Caco-2 (cell line): Measurements from ENCODE around the gene MPPED2. TPM values are rescaled to one million over a fixed set of nuclear protein-coding genes. Genes with fewer than 3 reads are reported as not detected.

Source experiments
- BruUV-seq: library from RNA; stranded (reverse); fragments of 400-500 nt; replicated peaks from 2 replicates; lab custom pipeline; 2021; lab: Mats Ljungman, UMichigan
- CTCF ChIA-PET: fragments of 300-600 bp; sonication (Branson Sonifier 250); formaldehyde crosslinking; loops from one replicate; lab custom pipeline; 2022; ENCODE audit warnings: antibody characterized with exemption; lab: Charles Lee
- POLR2A ChIA-PET: fragments of 300-600 bp; sonication (Branson Sonifier 250); formaldehyde crosslinking; loops from one replicate; lab custom pipeline; 2022; ENCODE audit warnings: antibody characterized with exemption; lab: Charles Lee
- DNase-seq, 2 experiments: peaks; one replicate each; pipeline versions ENCODE4 v3.0.0 to v3.0.0-alpha.2; 2020 to 2022
- H3K27me3 ChIP-seq: replicated peaks from 2 replicates; pipeline ENCODE4 v1.6.0; 2011; ENCODE audit warnings: low read length; ENCODE audit not compliant: control insufficient read depth, insufficient read depth
- H3K36me3 ChIP-seq: 2 replicates; pipeline ENCODE4 v1.5.1; 2011; ENCODE audit warnings: low read length; ENCODE audit not compliant: control insufficient read depth, insufficient read depth
- H3K4me1 ChIP-seq: fragments of 250-450 bp; sonication (Bioruptor Pico); 2 replicates; pipeline ENCODE4 v1.5.1; 2020; ENCODE audit warnings: mild to moderate bottlenecking
- H3K4me3 ChIP-seq: 2 replicates; pipeline ENCODE4 v1.5.1; 2011; ENCODE audit warnings: low read depth, mild to moderate bottlenecking, control low read depth, low read length
- H3K9me3 ChIP-seq: fragments of 250-450 bp; sonication (Bioruptor Pico); 2 replicates; pipeline ENCODE4 v1.5.1; 2020; ENCODE audit warnings: mild to moderate bottlenecking, moderate library complexity
- H3K27ac Mint-ChIP-seq: one replicate; pipeline ENCODE4 v1.8.0; 2022; ENCODE audit warnings: mixed read lengths; ENCODE audit not compliant: unreplicated experiment
- H3K27me3 Mint-ChIP-seq: one replicate; pipeline ENCODE4 v1.8.0; 2022; ENCODE audit warnings: mixed read lengths; ENCODE audit not compliant: insufficient read depth, unreplicated experiment
- H3K36me3 Mint-ChIP-seq: one replicate; pipeline ENCODE4 v1.8.0; 2022; ENCODE audit warnings: mild to moderate bottlenecking, mixed read lengths; ENCODE audit not compliant: insufficient read depth, unreplicated experiment
- H3K4me1 Mint-ChIP-seq: one replicate; pipeline ENCODE4 v1.8.0; 2022; ENCODE audit warnings: low read depth, mixed read lengths; ENCODE audit not compliant: unreplicated experiment
- H3K4me3 Mint-ChIP-seq: one replicate; pipeline ENCODE4 v1.8.0; 2022; ENCODE audit warnings: mild to moderate bottlenecking, moderate library complexity, mixed read lengths; ENCODE audit not compliant: unreplicated experiment
- H3K9me3 Mint-ChIP-seq: one replicate; pipeline ENCODE4 v1.8.0; 2022; ENCODE audit warnings: mixed read lengths; ENCODE audit not compliant: unreplicated experiment
- CTCF ChIP-seq, 2 experiments: fragments of 200-600 bp in 1 of 2; IDR thresholded peaks; 1 replicate in 1 of 2; 2 replicates in 1 of 2; pipeline versions ENCODE4 v1.5.1 to v1.8.0; 2011 to 2022; ENCODE audit warnings: antibody characterized with exemption in 1 of 2, control low read depth in 1 of 2, inconsistent platforms in 1 of 2, low read depth in 1 of 2, low read length in 1 of 2, mild to moderate bottlenecking in 1 of 2, moderate library complexity in 1 of 2; ENCODE audit not compliant: insufficient read depth in 1 of 2, severe bottlenecking in 1 of 2, unreplicated experiment in 1 of 2
- intact Hi-C: fragments of 100-400 bp; cut with micrococcal nuclease; formaldehyde crosslinking; loops from one replicate; pipeline ENCODE4 v1.10.0; 2022; ENCODE audit not compliant: unreplicated experiment
- total RNA-seq: library from RNA; stranded (reverse); gene quantifications from 2 replicates; pipeline ENCODE4 v1.2.3, GENCODE V29; 2022

MPPED2 gene
- total RNA-seq, 1 experiment from 2014 or later: not detected

- H3K4me3 Mint-ChIP-seq: no peak overlapping the region
- intact Hi-C loops: loop anchor here (10.0 kb wide), 1 partner anchor 237 kb away; no protein-coding TSS in a partner anchor
- POLR2A ChIA-PET: no interaction called here
These were observed 4.5 kb downstream of the MPPED2 start for GRCh38 chr11:30581675-30582074.

GRCh38 chr11:30580573-30580972, 5.6 kb downstream of the MPPED2 start:
- TF ChIP-seq CTCF (IDR thresholded peaks at IDR 0.05; ENCODE audit: insufficient read depth in 1 of 2, low read depth in 1 of 2, low read length in 1 of 2, severe bottlenecking in 1 of 2, unreplicated experiment in 1 of 2): no peak
- peaks cover 44% of the 10 kb centered on the region for H3K27me3 Mint-ChIP-seq
- H3K27ac Mint-ChIP-seq: no peak overlapping the region
- no peaks in the 10 kb centered on the region for H3K36me3 Mint-ChIP-seq
- H3K9me3 Mint-ChIP-seq: no peaks in the 10 kb centered on the region
- Histone ChIP-seq H3K36me3 (no peaks in the 10 kb centered on the region), H3K9me3 (no peaks in the 10 kb centered on the region), H3K4me3 (no peak overlapping the region), H3K4me1 (no peaks in the 10 kb centered on the region; the same call in 1 of the 2 replicates), H3K27me3 (peaks cover under 1% of the 10 kb centered on the region)
- no peak for DNase-seq
- intact Hi-C loops: loop anchor here (10.0 kb wide), 1 partner anchor 236 kb away; no protein-coding TSS in a partner anchor
- CTCF ChIA-PET: no interaction called here
- POLR2A ChIA-PET: no interaction called here
- BruUV-seq: no TSS peak
- H3K4me1 Mint-ChIP-seq: no peaks in the 10 kb centered on the region
- H3K4me3 Mint-ChIP-seq: no peak overlapping the region

More at GRCh38 chr11:30581675-30582074, 4.5 kb downstream of the MPPED2 start:
- DNase-seq: no peak
- no peaks in the 10 kb centered on the region for H3K4me1 Mint-ChIP-seq
- no peaks in the 10 kb centered on the region for H3K36me3 ChIP-seq
- H3K27ac Mint-ChIP-seq: no peak overlapping the region
- no peaks in the 10 kb centered on the region for H3K36me3 Mint-ChIP-seq
- peaks cover 3% of the 10 kb centered on the region; the same call in 1 of the 2 replicates for H3K4me1 ChIP-seq
- CTCF ChIA-PET: no interaction called here
- no peaks in the 10 kb centered on the region for H3K9me3 Mint-ChIP-seq
- BruUV-seq: no TSS peak
- H3K27me3 Mint-ChIP-seq: peaks cover 38% of the 10 kb centered on the region
- TF ChIP-seq CTCF (IDR thresholded peaks at IDR 0.05; ENCODE audit: insufficient read depth in 1 of 2, low read depth in 1 of 2, low read length in 1 of 2, severe bottlenecking in 1 of 2, unreplicated experiment in 1 of 2): no peak
- peaks cover 1% of the 10 kb centered on the region for H3K27me3 ChIP-seq
- no peaks in the 10 kb centered on the region for H3K9me3 ChIP-seq
- H3K4me3 ChIP-seq: no peak overlapping the region

GRCh38 chr11:30579415-30580175, 6.6 kb downstream of the MPPED2 start:
- CTCF ChIA-PET: no interaction called here
- H3K36me3 ChIP-seq: no peaks in the 10 kb centered on the region

More at GRCh38 chr11:30579415-30580175, 6.6 kb downstream of the MPPED2 start:
- H3K27ac Mint-ChIP-seq: no peak overlapping the region
- no peak overlapping the region for H3K4me3 Mint-ChIP-seq
- no peaks in the 10 kb centered on the region; the same call in 1 of the 2 replicates for H3K27me3 ChIP-seq
- intact Hi-C loops: loop anchor here (10.0 kb wide), 1 partner anchor 235 kb away; no protein-coding TSS in a partner anchor
- TF ChIP-seq CTCF (IDR thresholded peaks at IDR 0.05; ENCODE audit: insufficient read depth in 1 of 2, low read depth in 1 of 2, low read length in 1 of 2, severe bottlenecking in 1 of 2, unreplicated experiment in 1 of 2): no peak
- no peak for DNase-seq
- no peaks in the 10 kb centered on the region for H3K36me3 Mint-ChIP-seq
- H3K9me3 ChIP-seq: no peaks in the 10 kb centered on the region
- H3K4me3 ChIP-seq: no peak overlapping the region
- POLR2A ChIA-PET: no interaction called here
- H3K27me3 Mint-ChIP-seq: peaks cover 41% of the 10 kb centered on the region
- no TSS peak for BruUV-seq
- H3K9me3 Mint-ChIP-seq: no peaks in the 10 kb centered on the region
- H3K4me1 ChIP-seq: no peaks in the 10 kb centered on the region
- no peaks in the 10 kb centered on the region for H3K4me1 Mint-ChIP-seq
